ENCODE data around the gene TNNT3. TPM values are rescaled to one million over a fixed set of nuclear protein-coding genes. Genes with fewer than 3 reads are reported as not detected.

Gene TNNT3
- total RNA-seq, 1 donor from 2014 or later = not detected

- DNase-seq (ENCODE audit: low read depth) = no peak
- Histone ChIP-seq H3K4me3 (ENCODE audit: low read depth, low read length) (no peak overlapping the region), H3K27me3 (ENCODE audit: control insufficient read depth, insufficient read depth, low read length) (no peaks in the 10 kb centered on the region), H3K36me3 (ENCODE audit: control insufficient read depth, insufficient read depth, low read length) (no peaks in the 10 kb centered on the region)
- TF ChIP-seq CTCF (IDR thresholded peaks at IDR 0.05; ENCODE audit: insufficient read depth, low read length, poor library complexity, severe bottlenecking) = no peak
Measured at GRCh38 chr11:1987024-1987423, 67.5 kb downstream of the TNNT3 start.

DNA sequence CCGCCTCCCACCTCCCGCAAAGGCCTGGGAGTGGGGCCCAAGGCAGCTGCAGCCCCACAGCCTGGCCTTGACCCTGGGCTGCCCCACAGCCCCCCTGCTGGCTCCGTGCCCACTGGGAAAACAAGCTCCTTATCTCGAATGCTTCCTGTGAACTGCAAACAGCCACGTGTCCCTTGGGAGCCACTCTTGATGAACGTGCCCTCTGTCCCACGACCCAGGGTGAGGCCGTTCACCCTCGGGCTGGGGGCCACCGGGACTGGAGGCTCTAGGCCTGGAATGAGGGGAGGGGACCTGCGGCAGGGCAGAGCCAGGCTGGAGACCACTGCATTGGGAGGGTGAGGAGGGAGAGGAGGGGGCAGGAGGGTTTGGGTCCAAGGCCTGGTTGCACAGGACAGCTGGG is 68.7 kb downstream of the TNNT3 start:
- TF ChIP-seq CTCF (IDR thresholded peaks at IDR 0.05; ENCODE audit: insufficient read depth, low read length, poor library complexity, severe bottlenecking) = no peak
- no peak for DNase-seq (ENCODE audit: low read depth)
- Histone ChIP-seq H3K27me3 (ENCODE audit: control insufficient read depth, insufficient read depth, low read length) (no peaks in the 10 kb centered on the region), H3K36me3 (ENCODE audit: control insufficient read depth, insufficient read depth, low read length) (no peaks in the 10 kb centered on the region), H3K4me3 (ENCODE audit: low read depth, low read length) (no peak overlapping the region)

Other genes with a start within 250 kb of the TNNT3 start
- gene KRTAP5-6, start 222.5 kb upstream of the TNNT3 start, total RNA-seq = not detected in 2 replicates
- gene IFITM10, start 169.1 kb upstream of the TNNT3 start, total RNA-seq = 0.14 and 1.1 TPM in 2 replicates
- 425 and 603 TPM in 2 replicates for gene CTSD, start 155.8 kb upstream of the TNNT3 start, total RNA-seq
- gene SYT8, start 84.7 kb upstream of the TNNT3 start, total RNA-seq = 0.17 TPM in 1 of 2 replicates, not detected in the other
- gene TNNI2, start 80.7 kb upstream of the TNNT3 start, total RNA-seq = not detected in 2 replicates
- gene LSP1, start 66.6 kb upstream of the TNNT3 start, total RNA-seq = not detected in 2 replicates
- not detected in 2 replicates for gene PRR33, start 27.8 kb upstream of the TNNT3 start, total RNA-seq
- gene MRPL23, start 27.6 kb downstream of the TNNT3 start, total RNA-seq = 163 and 190 TPM in 2 replicates
- gene H19, start 78.1 kb downstream of the TNNT3 start, total RNA-seq = 56.9 and 78.8 TPM in 2 replicates
- 8.7 and 11.4 TPM in 2 replicates for gene IGF2, start 219.7 kb downstream of the TNNT3 start, total RNA-seq
- gene INS, start 241.5 kb downstream of the TNNT3 start, total RNA-seq = not detected in 2 replicates